H1 (cell line): ENCODE measurements around the gene SCN3B. TPM values are rescaled to one million over a fixed set of nuclear protein-coding genes. Genes with fewer than 3 reads are reported as not detected.

ENCODE experiments used
- CTCF ChIA-PET: fragments of 300-600 bp; sonication (Branson Sonifier 250); formaldehyde crosslinking; loops from one replicate; lab custom pipeline; 2021; ENCODE audit not compliant: partially characterized antibody; lab: Charles Lee
- POLR2A ChIA-PET: fragments of 300-600 bp; sonication (Branson Sonifier 250); formaldehyde crosslinking; loops from one replicate; lab custom pipeline; 2021; ENCODE audit warnings: inconsistent platforms; ENCODE audit not compliant: partially characterized antibody; lab: Charles Lee
- DNase-seq, 2 experiments: peaks; one replicate each; pipeline versions ENCODE4 v3.0.0 to v3.0.0-alpha.2; 2010 to 2022; ENCODE audit warnings: low spot score in 2 of 2, low read depth in 1 of 2, mixed read lengths in 1 of 2
- FAIRE-seq: peaks from 2 replicates; lab custom pipeline; 2011; peaks lifted over from hg19 to GRCh38; lab: Jason Lieb, UNC
- H2AFZ ChIP-seq: 2 replicates; pipeline ENCODE4 v1.8.1; 2012; ENCODE audit warnings: low read length, inconsistent platforms
- H2AK5ac ChIP-seq: 2 replicates; pipeline ENCODE4 v1.6.1; 2013; ENCODE audit warnings: low read depth, low read length
- H2BK120ac ChIP-seq: replicated peaks from 2 replicates; pipeline ENCODE3; 2013; ENCODE audit warnings: low read depth, low read length, inconsistent platforms
- H2BK12ac ChIP-seq: 2 replicates; pipeline ENCODE4 v1.6.1; 2013; ENCODE audit warnings: low read depth, low read length
- H2BK15ac ChIP-seq: 2 replicates; pipeline ENCODE4 v1.6.1; 2013; ENCODE audit warnings: low read length
- H2BK20ac ChIP-seq: 2 replicates; pipeline ENCODE4 v1.6.1; 2013; ENCODE audit warnings: low read length
- H2BK5ac ChIP-seq: 2 replicates; pipeline ENCODE4 v1.6.1; 2013; ENCODE audit warnings: low read depth, low read length
- H3K14ac ChIP-seq: 2 replicates; pipeline ENCODE4 v1.6.1; 2013; ENCODE audit warnings: inconsistent platforms; ENCODE audit not compliant: insufficient read length
- H3K18ac ChIP-seq: 2 replicates; pipeline ENCODE4 v1.6.1; 2013; ENCODE audit warnings: low read length; ENCODE audit errors: extremely low read depth
- H3K23ac ChIP-seq: 2 replicates; pipeline ENCODE4 v1.6.1; 2013; ENCODE audit warnings: inconsistent platforms; ENCODE audit not compliant: insufficient read length
- H3K23me2 ChIP-seq: 2 replicates; pipeline ENCODE4 v1.6.1; 2013; ENCODE audit warnings: low read depth, low read length
- H3K27ac ChIP-seq: 2 replicates; pipeline ENCODE4 v1.6.1; 2011; ENCODE audit warnings: low read depth, low read length, inconsistent platforms
- H3K27me3 ChIP-seq, 4 experiments: replicated peaks in 1 of 4; 1 replicate in 1 of 4; 2 replicates in 3 of 4; pipeline versions ENCODE4 v1.6.1 to v1.8.1; 2011 to 2013; ENCODE audit warnings: low read length in 3 of 4, mild to moderate bottlenecking in 3 of 4, inconsistent platforms in 2 of 4, mixed read lengths in 2 of 4, moderate library complexity in 1 of 4; ENCODE audit not compliant: control insufficient read depth in 3 of 4, insufficient read depth in 3 of 4; ENCODE audit errors: extremely low read depth in 1 of 4
- H3K36me3 ChIP-seq, 4 experiments: 2 replicates each; pipeline versions ENCODE4 v1.6.1 to v1.8.1; 2011 to 2013; ENCODE audit warnings: mild to moderate bottlenecking in 4 of 4, low read length in 3 of 4, moderate library complexity in 2 of 4, control low read depth in 1 of 4, inconsistent platforms in 1 of 4; ENCODE audit not compliant: insufficient read depth in 4 of 4, control insufficient read depth in 2 of 4
- H3K4ac ChIP-seq: replicated peaks from 2 replicates; pipeline ENCODE3; 2013; ENCODE audit warnings: low read length, low read depth, mixed read lengths, inconsistent platforms; ENCODE audit not compliant: insufficient read length
- H3K4me1 ChIP-seq, 4 experiments: replicated peaks in 1 of 4; 1 replicate in 1 of 4; 2 replicates in 3 of 4; pipeline versions ENCODE4 v1.6.1 to v1.8.1; 2011 to 2013; ENCODE audit warnings: low read length in 3 of 4, inconsistent platforms in 2 of 4, mixed read lengths in 1 of 4; ENCODE audit not compliant: insufficient read depth in 4 of 4, control insufficient read depth in 3 of 4
- H3K4me2 ChIP-seq, 2 experiments: 2 replicates each; pipeline versions ENCODE4 v1.6.1 to v1.8.1; 2011 to 2013; ENCODE audit warnings: low read depth in 2 of 2, low read length in 2 of 2, control low read depth in 1 of 2, inconsistent platforms in 1 of 2, mild to moderate bottlenecking in 1 of 2; ENCODE audit not compliant: insufficient read depth in 1 of 2
- H3K4me3 ChIP-seq, 4 experiments: fragments of 200-600, 300-600 bp in 1 of 4; sonication (generic), shearing (Covaris generic), sonication (Bioruptor Twin) in 1 of 4; 2 replicates each; pipeline versions ENCODE4 v1.5.1 to v1.8.1; 2011 to 2016; ENCODE audit warnings: low read length in 4 of 4, low read depth in 3 of 4, control low read depth in 2 of 4, inconsistent platforms in 2 of 4, mild to moderate bottlenecking in 2 of 4, mixed read lengths in 1 of 4, moderate library complexity in 1 of 4; ENCODE audit not compliant: insufficient read depth in 2 of 4; ENCODE audit errors: extremely low read depth in 1 of 4
- H3K56ac ChIP-seq: replicated peaks from 2 replicates; pipeline ENCODE3; 2013; ENCODE audit warnings: low read depth, mild to moderate bottlenecking, mixed read lengths, low read length, inconsistent platforms; ENCODE audit not compliant: insufficient read length
- H3K79me1 ChIP-seq: 2 replicates; pipeline ENCODE4 v1.6.1; 2013; ENCODE audit warnings: low read depth, low read length, control low read depth
- H3K79me2 ChIP-seq, 2 experiments: 2 replicates each; pipeline versions ENCODE4 v1.6.1 to v1.8.1; 2012 to 2013; ENCODE audit warnings: low read length in 2 of 2, mild to moderate bottlenecking in 2 of 2, inconsistent platforms in 1 of 2; ENCODE audit not compliant: insufficient read depth in 2 of 2, control insufficient read depth in 1 of 2
- H3K9ac ChIP-seq, 4 experiments: replicated peaks in 1 of 4; 1 replicate in 1 of 4; 2 replicates in 3 of 4; pipeline versions ENCODE4 v1.6.1 to v1.8.1; 2011 to 2013; ENCODE audit warnings: low read depth in 3 of 4, low read length in 3 of 4, control low read depth in 2 of 4, mild to moderate bottlenecking in 2 of 4, moderate library complexity in 2 of 4, inconsistent platforms in 1 of 4; ENCODE audit errors: extremely low read depth in 1 of 4
- H3K9me3 ChIP-seq, 2 experiments: 2 replicates each; pipeline versions ENCODE4 v1.6.1 to v1.8.1; 2012 to 2013; ENCODE audit warnings: mild to moderate bottlenecking in 2 of 2, moderate library complexity in 2 of 2, control low read depth in 1 of 2, inconsistent platforms in 1 of 2, low read depth in 1 of 2, low read length in 1 of 2, mixed read lengths in 1 of 2; ENCODE audit not compliant: insufficient read depth in 2 of 2
- H4K20me1 ChIP-seq, 2 experiments: replicated peaks in 1 of 2; 2 replicates each; pipeline versions ENCODE3 to v1.8.1; 2011 to 2013; ENCODE audit warnings: inconsistent platforms in 2 of 2, low read length in 2 of 2, mild to moderate bottlenecking in 1 of 2; ENCODE audit not compliant: insufficient read depth in 2 of 2, control insufficient read depth in 1 of 2
- H4K5ac ChIP-seq: 2 replicates; pipeline ENCODE4 v1.6.1; 2013; ENCODE audit warnings: low read length, low read depth, mixed read lengths, inconsistent platforms; ENCODE audit not compliant: insufficient read length
- H4K8ac ChIP-seq: 2 replicates; pipeline ENCODE4 v1.8.0; 2013; ENCODE audit warnings: mild to moderate bottlenecking, moderate library complexity, low read length, inconsistent platforms; ENCODE audit not compliant: insufficient read depth; ENCODE audit errors: extremely low read depth
- H4K91ac ChIP-seq: replicated peaks from 2 replicates; pipeline ENCODE3; 2013; ENCODE audit warnings: low read length, mixed read lengths, inconsistent platforms; ENCODE audit not compliant: insufficient read length
- SAP30 ChIP-seq: fragments of 300-600 bp; sonication (generic); IDR thresholded peaks from 2 replicates; pipeline ENCODE4 v1.7.1; 2012; ENCODE audit warnings: low read length, moderate library complexity, mild to moderate bottlenecking, inconsistent platforms; ENCODE audit not compliant: insufficient read depth, insufficient replicate concordance
- ZNF274 ChIP-seq: IDR thresholded peaks from 2 replicates; pipeline ENCODE4 v1.7.0; 2012; ENCODE audit warnings: low read length, borderline replicate concordance; ENCODE audit errors: extremely low read depth
- whole genome bisulfite sequencing, 2 experiments: shearing (Covaris generic) in 1 of 2; methylation state at CpG; one replicate each; pipeline versions ENCODE4 v1.1.6 to v1.1.7; 2013 to 2015; ENCODE audit warnings: low lambda C conversion rate in 2 of 2, mixed read lengths in 2 of 2, inconsistent platforms in 1 of 2, low coverage in 1 of 2, missing lambda C conversion rate in 1 of 2; ENCODE audit not compliant: insufficient replicate concordance in 2 of 2, insufficient coverage in 1 of 2, insufficient read length in 1 of 2; ENCODE audit errors: extremely low coverage in 1 of 2, missing lambda C conversion rate in 1 of 2; 5-methylcytosine and 5-hydroxymethylcytosine counted together
- polyA plus RNA-seq, 7 experiments: library from polyadenylated mRNA; depleted of rRNA in 3 of 7; stranded (reverse) in 5 of 7; unstranded in 2 of 7; fragments of >200 nt in 5 of 7; fragments of 200-250 nt in 2 of 7; gene quantifications; 1 replicate in 5 of 7; 2 replicates in 1 of 7; 4 replicates in 1 of 7; pipeline versions ENCODE4 v1.2.1 to v1.2.3, GENCODE V29; 2011 to 2013; ENCODE audit warnings: missing spikeins in 2 of 7, mixed read lengths in 2 of 7
- total RNA-seq: library from RNA; stranded (reverse); fragmentation: NEBNext Ultra II Directional; extraction: Animal tissue kit (Norgen Biotek cat#: 25700); gene quantifications from 2 replicates; pipeline ENCODE4 v1.2.1, GENCODE V29; 2021

Gene SCN3B
- total and polyA plus RNA-seq, 2 of the 8 experiments (the other 6 are each of a cell fraction or from before 2014, with no cell fraction given): 0.67 to 1.1 TPM

- no peak overlapping the region for H2BK15ac ChIP-seq
- no peaks in the 10 kb centered on the region for H3K4me1 ChIP-seq
- DNase-seq: no peak
- no peak overlapping the region for H3K56ac ChIP-seq
- no peak overlapping the region for H2BK20ac ChIP-seq
- no peak overlapping the region for H3K9ac ChIP-seq
- no peak overlapping the region for H3K27ac ChIP-seq
- no peak overlapping the region for H2AK5ac ChIP-seq
- no peak overlapping the region for H4K5ac ChIP-seq
- H3K23ac ChIP-seq: no peak overlapping the region
- WGBS, 2 experiments: 82% methylated on average over 8 of the region's 8 CpGs; no CpG with 5 or more reads in 1 of the 2 experiments
- H3K23me2 ChIP-seq: no peaks in the 10 kb centered on the region
- no peaks in the 10 kb centered on the region for H3K9me3 ChIP-seq
- no peak overlapping the region for H3K14ac ChIP-seq
- no peak for TF ChIP-seq SAP30
- no peak for TF ChIP-seq ZNF274
- TF ChIP-seq, all 59 proteins: peak for 0
- Histone ChIP-seq H3K79me1 (no peaks in the 10 kb centered on the region), H3K36me3 (no peaks in the 10 kb centered on the region), H4K91ac (no peak overlapping the region), H4K8ac (no peak overlapping the region), H3K79me2 (no peaks in the 10 kb centered on the region), H3K27me3 (0 out of 7 replicates have a peak, but pooled peaks cover 0 to 2% (median 0%) of the 10 kb centered on the region in 4 experiments), H4K20me1 (no peaks in the 10 kb centered on the region), H3K4me3 (no peak overlapping the region), H3K18ac (no peak overlapping the region), H2BK120ac (no peak overlapping the region), H2BK5ac (no peak overlapping the region), H2BK12ac (no peak overlapping the region), H3K4me2 (no peak overlapping the region), H2AFZ (peak overlapping the region; percentile 72; the same call in 1 of the 2 replicates), H3K4ac (no peak overlapping the region)
- CTCF ChIA-PET: interaction anchor here (0.6 to 1.5 kb wide), 7 partner anchors 10 to 43 kb away, joined by 3 to 6 read pairs (median 3); no protein-coding TSS in a partner anchor
- POLR2A ChIA-PET: no interaction called here
- FAIRE-seq: no peak
These were observed 29.2 kb upstream of the SCN3B start for GRCh38 chr11:123683428-123684170.
